ENCODE results near the gene BBS2.

GRCh38 chr16:56450986-56451752 is 68.7 kb downstream of the BBS2 start, which contains the start of the genes NUDT21 and OGFOD1:
- no peak for TF ChIP-seq CTCF (IDR thresholded peaks at IDR 0.05; ENCODE audit: poor library complexity)
- no peak for TF ChIP-seq EZH2 (IDR thresholded peaks at IDR 0.05; ENCODE audit: borderline replicate concordance)
- no peak for TF ChIP-seq EZH2phosphoT487 (IDR thresholded peaks at IDR 0.05; ENCODE audit: low read depth, severe bottlenecking, unreplicated experiment)

Measured in hepatocyte (in vitro differentiated cells).